Measurements from ENCODE around the gene FAM114A1.
A peak's percentile ranks its signal among the peaks of the same experiment; 100 is the strongest.

FAM114A1 gene

DNA sequence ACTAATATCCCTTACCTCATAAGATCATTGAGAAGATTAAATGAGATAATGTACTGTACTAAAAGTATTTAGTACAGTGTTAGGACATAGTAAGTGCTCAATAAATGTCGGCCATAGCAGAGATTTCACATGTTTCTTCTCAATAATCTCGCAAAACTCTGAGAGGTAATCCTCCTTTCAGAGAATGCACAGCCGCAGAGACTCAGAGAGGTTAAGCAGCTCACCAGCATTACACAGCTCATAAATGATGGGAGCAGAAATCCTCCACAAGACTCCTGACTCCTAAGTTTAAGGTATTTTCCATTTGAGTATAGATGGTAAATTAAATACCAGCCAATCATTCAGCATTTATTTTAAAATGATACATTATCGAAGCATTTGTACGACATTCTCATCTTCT, 34.6 kb downstream of the FAM114A1 start:
- FAIRE-seq: no peak
- TF ChIP-seq, protein P1, sequence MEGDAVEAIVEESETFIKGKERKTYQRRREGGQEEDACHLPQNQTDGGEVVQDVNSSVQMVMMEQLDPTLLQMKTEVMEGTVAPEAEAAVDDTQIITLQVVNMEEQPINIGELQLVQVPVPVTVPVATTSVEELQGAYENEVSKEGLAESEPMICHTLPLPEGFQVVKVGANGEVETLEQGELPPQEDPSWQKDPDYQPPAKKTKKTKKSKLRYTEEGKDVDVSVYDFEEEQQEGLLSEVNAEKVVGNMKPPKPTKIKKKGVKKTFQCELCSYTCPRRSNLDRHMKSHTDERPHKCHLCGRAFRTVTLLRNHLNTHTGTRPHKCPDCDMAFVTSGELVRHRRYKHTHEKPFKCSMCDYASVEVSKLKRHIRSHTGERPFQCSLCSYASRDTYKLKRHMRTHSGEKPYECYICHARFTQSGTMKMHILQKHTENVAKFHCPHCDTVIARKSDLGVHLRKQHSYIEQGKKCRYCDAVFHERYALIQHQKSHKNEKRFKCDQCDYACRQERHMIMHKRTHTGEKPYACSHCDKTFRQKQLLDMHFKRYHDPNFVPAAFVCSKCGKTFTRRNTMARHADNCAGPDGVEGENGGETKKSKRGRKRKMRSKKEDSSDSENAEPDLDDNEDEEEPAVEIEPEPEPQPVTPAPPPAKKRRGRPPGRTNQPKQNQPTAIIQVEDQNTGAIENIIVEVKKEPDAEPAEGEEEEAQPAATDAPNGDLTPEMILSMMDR (IDR thresholded peaks at IDR 0.05; ENCODE audit: insufficient read depth, missing control alignments): no peak

DNA sequence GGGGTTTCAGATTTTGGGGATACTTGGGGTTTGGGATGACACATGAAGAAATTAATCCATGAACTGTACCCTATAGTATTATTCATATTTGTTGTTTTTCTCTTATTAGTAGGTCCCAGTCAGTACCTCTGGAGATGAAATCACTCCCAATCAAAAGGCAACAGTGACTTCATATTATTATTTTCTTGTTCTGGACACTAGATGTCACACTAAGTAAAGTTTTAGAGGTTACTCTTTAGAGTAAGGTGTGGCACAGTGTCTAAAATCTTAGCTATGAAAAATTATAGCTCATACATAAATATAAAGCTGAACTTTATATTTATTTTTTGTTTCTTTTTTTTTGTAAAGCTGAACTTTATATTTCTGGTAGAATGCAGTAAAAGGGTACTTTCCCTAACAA, 35.1 kb downstream of the FAM114A1 start:
- TF ChIP-seq, protein P1 (IDR thresholded peaks at IDR 0.05; ENCODE audit: insufficient read depth, missing control alignments): peak; percentile 64
- no peak for FAIRE-seq
- no peak for DNase-seq (ENCODE audit: insufficient read length, low spot score)

More for the DNA sequence above, 34.6 kb downstream of the FAM114A1 start:
- no peak for DNase-seq (ENCODE audit: insufficient read length, low spot score)

DNA sequence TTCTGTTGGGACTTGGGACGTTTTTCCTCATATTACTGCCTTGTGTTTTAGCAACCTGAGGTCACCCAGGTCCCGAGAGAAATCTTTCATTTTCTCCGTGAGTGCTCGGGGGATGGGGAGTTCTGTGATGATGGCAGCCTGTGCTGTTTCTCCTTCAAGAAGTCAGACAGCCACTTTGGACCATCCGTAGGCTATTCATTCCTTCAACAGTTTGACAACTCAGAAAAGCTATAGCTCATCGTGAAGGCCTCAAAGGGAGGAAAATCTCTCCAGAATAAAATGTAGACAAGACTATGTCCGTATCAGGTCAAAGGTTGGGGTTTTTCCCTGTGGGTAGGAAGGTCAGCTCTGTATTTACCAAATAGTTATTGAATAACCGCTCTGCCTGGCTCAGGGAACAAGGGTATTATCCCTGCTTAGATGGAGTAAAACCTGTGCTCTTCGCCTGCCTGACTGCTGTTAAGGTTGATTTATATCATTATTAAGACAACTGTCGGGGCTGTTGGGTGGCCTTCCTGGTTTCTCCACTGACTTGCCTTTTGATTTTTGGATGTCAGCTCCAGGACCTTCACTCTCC, 36.6 kb downstream of the FAM114A1 start:
- DNase-seq (ENCODE audit: insufficient read length, low spot score): no peak
- TF ChIP-seq, protein P1 (IDR thresholded peaks at IDR 0.05; ENCODE audit: insufficient read depth, missing control alignments): no peak
- FAIRE-seq: no peak

DNA sequence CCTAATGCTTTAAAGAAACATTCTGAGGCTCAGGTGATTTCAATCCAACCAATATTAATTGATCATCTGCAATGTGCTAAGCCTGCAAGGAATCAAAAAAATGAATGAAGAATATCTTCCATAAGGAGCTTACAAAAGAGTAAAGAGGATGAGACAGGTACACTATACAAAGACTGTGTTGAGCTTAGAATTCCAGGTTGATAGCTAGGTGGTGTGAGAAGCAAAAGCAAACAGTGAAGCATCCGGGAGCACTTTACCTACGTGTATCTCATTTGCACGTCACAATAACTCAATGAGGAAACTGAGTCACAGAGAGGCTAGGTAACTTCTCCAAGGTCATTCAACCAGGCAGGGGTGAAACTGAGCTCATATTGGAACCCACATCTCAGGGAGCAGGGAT, 37.1 kb downstream of the FAM114A1 start:
- FAIRE-seq (peak; percentile 79), DNase-seq (ENCODE audit: insufficient read length, low spot score) (no peak)
- TF ChIP-seq, protein P1 (IDR thresholded peaks at IDR 0.05; ENCODE audit: insufficient read depth, missing control alignments): no peak

DNA sequence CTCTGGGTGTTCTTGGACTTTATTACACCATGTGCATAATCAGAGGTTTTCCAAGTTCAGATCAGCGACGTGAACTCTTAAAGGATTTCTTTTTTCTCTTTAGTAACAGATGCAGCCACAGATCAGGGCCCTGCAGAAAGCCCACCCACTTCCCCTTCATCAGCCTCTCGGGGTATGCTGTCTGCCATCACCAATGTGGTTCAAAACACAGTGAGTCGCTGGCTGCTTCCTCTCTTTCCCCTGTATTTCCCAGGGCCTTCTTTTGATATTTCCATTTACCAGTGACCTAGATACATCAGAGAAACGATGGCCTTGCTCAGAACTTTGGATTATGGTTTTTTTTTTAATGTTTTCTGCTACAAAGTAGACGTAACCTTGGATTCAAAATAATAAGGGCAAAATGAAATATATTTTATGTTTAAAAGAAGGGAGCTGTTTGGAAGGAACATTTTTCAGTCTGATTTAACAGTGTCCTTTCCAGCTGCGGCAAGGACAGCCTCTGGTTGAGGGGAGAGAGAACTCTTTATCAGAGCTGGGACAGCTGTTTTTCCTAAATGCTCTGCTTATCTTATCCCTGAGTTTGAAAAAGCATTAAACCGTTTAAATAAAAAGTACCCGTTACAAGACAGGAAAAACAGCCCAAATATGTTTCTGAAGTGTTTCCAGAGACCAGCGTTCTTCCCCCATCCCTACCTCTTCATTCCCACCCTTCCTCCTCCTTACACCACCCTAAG, 38.2 kb downstream of the FAM114A1 start:
- DNase-seq (ENCODE audit: insufficient read length, low spot score) (no peak), FAIRE-seq (no peak)
- TF ChIP-seq, protein P1 (IDR thresholded peaks at IDR 0.05; ENCODE audit: insufficient read depth, missing control alignments): no peak

DNA sequence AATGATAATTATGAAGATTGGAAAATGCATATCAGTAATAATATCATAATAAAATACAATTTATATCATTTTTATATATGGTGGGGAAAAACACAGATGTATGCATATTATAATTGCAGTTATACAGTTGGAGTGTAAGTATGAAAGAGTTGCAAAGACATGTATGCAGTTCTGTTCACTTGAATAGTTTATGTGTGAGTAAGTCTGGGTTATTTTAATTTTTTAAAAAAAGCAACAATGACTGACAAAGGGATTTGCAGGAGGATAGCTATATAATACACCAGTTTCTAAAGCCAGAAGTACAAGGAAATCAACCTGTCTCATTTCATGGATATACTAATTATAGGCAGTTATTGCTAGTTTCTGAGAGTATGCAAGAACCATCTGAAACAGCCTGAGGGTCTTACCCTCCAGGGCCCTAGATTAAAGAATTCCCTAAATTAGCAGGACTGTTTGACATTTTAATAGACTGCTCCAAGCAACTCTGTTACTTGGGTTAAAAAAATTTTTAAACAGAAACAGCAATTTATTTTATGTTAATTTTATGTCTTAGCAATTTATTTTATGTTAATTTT, 40.2 kb downstream of the FAM114A1 start:
- FAIRE-seq: no peak
- no peak for DNase-seq (ENCODE audit: insufficient read length, low spot score)
- TF ChIP-seq, protein P1 (IDR thresholded peaks at IDR 0.05; ENCODE audit: insufficient read depth, missing control alignments): no peak

DNA sequence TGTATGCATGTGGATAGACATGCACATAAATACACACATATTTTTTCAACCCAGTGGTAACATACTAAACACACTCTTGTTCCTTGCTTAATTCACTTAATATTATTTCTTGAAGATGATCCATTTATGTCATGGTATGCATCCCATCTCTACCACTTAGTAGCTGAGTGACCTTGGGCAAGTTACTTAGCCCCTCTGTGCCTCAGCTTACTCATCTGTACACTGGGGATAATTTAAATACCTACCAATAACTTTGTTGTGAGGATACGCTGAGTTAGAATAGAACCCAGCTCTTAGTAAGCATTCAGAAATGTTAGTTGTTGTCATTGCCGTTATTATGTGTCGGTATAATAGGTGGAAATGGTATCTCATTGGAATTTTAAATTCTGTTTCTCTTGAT, 41.4 kb downstream of the FAM114A1 start:
- TF ChIP-seq, protein P1 (IDR thresholded peaks at IDR 0.05; ENCODE audit: insufficient read depth, missing control alignments): no peak
- DNase-seq (ENCODE audit: insufficient read length, low spot score) (no peak), FAIRE-seq (no peak)
